Stimulated activated CD8-positive, alpha-beta memory T cell treated with anti-CD3 and anti-CD28 coated beads, Interleukin-12 subunit alpha, Interleukin-12 subunit beta, amount 100 ng/mL, for 24 hours (primary cell): ENCODE data around the gene DUSP28.

ENCODE experiments used
- DNase-seq: peaks from one replicate; pipeline ENCODE4 v3.0.0-alpha.2; 2020; ENCODE audit errors: extremely low read depth

Gene DUSP28

GRCh38 chr2:240586919-240587800 lies 27.0 kb downstream of the DUSP28 start:
- DNase-seq, result no peak

- no peak for DNase-seq
These were observed 28.0 kb downstream of the DUSP28 start for GRCh38 chr2:240588006-240588655.

- no peak for DNase-seq
These were observed 28.5 kb downstream of the DUSP28 start for GRCh38 chr2:240588669-240589068.

- no peak for DNase-seq
These were observed 29.2 kb downstream of the DUSP28 start for GRCh38 chr2:240589375-240589774.

- no peak for DNase-seq
These were observed 29.8 kb downstream of the DUSP28 start for GRCh38 chr2:240589850-240590525.

- no peak for DNase-seq
These were observed 30.5 kb downstream of the DUSP28 start for GRCh38 chr2:240590681-240591111.

GRCh38 chr2:240591226-240591625 lies 31.1 kb downstream of the DUSP28 start:
- no peak for DNase-seq

- no peak for DNase-seq
These were observed 31.6 kb downstream of the DUSP28 start for GRCh38 chr2:240591784-240592183.

- DNase-seq, result no peak
These were observed 33.0 kb downstream of the DUSP28 start for GRCh38 chr2:240593026-240593702.

GRCh38 chr2:240593703-240594451 lies 33.7 kb downstream of the DUSP28 start:
- DNase-seq, result no peak

GRCh38 chr2:240594511-240595380 lies 34.6 kb downstream of the DUSP28 start:
- DNase-seq, result no peak

GRCh38 chr2:240595381-240596079 lies 35.4 kb downstream of the DUSP28 start:
- no peak for DNase-seq

GRCh38 chr2:240596080-240596460 lies 35.9 kb downstream of the DUSP28 start:
- no peak for DNase-seq

GRCh38 chr2:240596491-240596931 lies 36.4 kb downstream of the DUSP28 start:
- DNase-seq, result no peak

GRCh38 chr2:240597054-240597418 lies 36.9 kb downstream of the DUSP28 start:
- DNase-seq, result no peak

GRCh38 chr2:240597419-240598181 lies 37.4 kb downstream of the DUSP28 start:
- no peak for DNase-seq

- no peak for DNase-seq
These were observed 38.3 kb downstream of the DUSP28 start for GRCh38 chr2:240598311-240598911.

GRCh38 chr2:240599141-240599583 lies 39.0 kb downstream of the DUSP28 start:
- DNase-seq, result no peak
